Breast epithelium (tissue), 4 donors: ENCODE measurements around the gene ACSS1. TPM values are rescaled to one million over a fixed set of nuclear protein-coding genes. Genes with fewer than 3 reads are reported as not detected.

Experiments used
- DNase-seq, 2 donors: peaks; one replicate each; pipeline ENCODE4 v3.0.0-alpha.2; 2019; ENCODE audit warnings: low spot score in 2 of 2
- H3K27ac ChIP-seq, 2 donors: fragments of 200-600 bp; sonication (generic) in 1 of 2; one replicate each; pipeline ENCODE4 v1.5.1; 2016 to 2019; ENCODE audit warnings: mild to moderate bottlenecking in 1 of 2
- H3K27me3 ChIP-seq, 2 donors: fragments of 200-600 bp; sonication (generic) in 1 of 2; one replicate each; pipeline versions ENCODE4 v1.5.1 to v1.6.0; 2017 to 2019; ENCODE audit warnings: control low read depth in 1 of 2, mild to moderate bottlenecking in 1 of 2
- H3K36me3 ChIP-seq: fragments of 200-600 bp; one replicate; pipeline ENCODE4 v1.5.1; 2019
- H3K4me1 ChIP-seq, 2 donors: fragments of 200-600 bp; sonication (generic); one replicate each; pipeline ENCODE4 v1.5.1; 2016 to 2019; ENCODE audit warnings: control low read depth in 1 of 2
- H3K4me3 ChIP-seq, 3 donors: fragments of 200-600 bp; sonication (generic); 1 replicate in 2 of 3; 2 replicates in 1 of 3; pipeline ENCODE4 v1.5.1; 2016 to 2019; ENCODE audit warnings: mild to moderate bottlenecking in 3 of 3, moderate library complexity in 2 of 3
- H3K9me3 ChIP-seq, 2 donors: fragments of 200-600 bp; sonication (generic) in 1 of 2; one replicate each; pipeline ENCODE4 v1.5.1; 2016 to 2019; ENCODE audit warnings: control low read depth in 1 of 2
- CTCF ChIP-seq, 3 donors: fragments of 450-650 bp; IDR thresholded peaks; one replicate each; pipeline ENCODE4 v1.5.1; 2016 to 2017; ENCODE audit warnings: antibody characterized with exemption in 3 of 3, mild to moderate bottlenecking in 3 of 3, moderate library complexity in 3 of 3
- POLR2A ChIP-seq: fragments of 450-650 bp; IDR thresholded peaks from one replicate; pipeline ENCODE4 v1.6.1; 2016; ENCODE audit warnings: antibody characterized with exemption, mild to moderate bottlenecking, moderate library complexity
- POLR2AphosphoS5 ChIP-seq, 3 donors: sonication (generic); formaldehyde crosslinking; IDR thresholded peaks; one replicate each; pipeline ENCODE4 v1.6.1; 2017; ENCODE audit warnings: antibody characterized with exemption in 3 of 3
- intact Hi-C: fragments of 100-400 bp; cut with DNase I; formaldehyde crosslinking; loops from one replicate; pipeline ENCODE4 v1.15.1; 2023; ENCODE audit warnings: low total_unique reads
- total RNA-seq, 3 donors: library from RNA; depleted of rRNA; stranded (reverse); fragments of >200 nt; gene quantifications; one replicate each; pipeline ENCODE4 v1.1.0, GENCODE V29; 2016

The ACSS1 gene
- total RNA-seq, 3 donors from 2014 or later, result 17.6 to 38.2 (median 37.4) TPM

- no peak for DNase-seq
- H3K4me1 ChIP-seq, result no peaks in the 10 kb centered on the region
Observed at GRCh38 chr20:24966317-24967012, 91.5 kb downstream of the ACSS1 start.

GRCh38 chr20:24965065-24965919, 92.6 kb downstream of the ACSS1 start:
- no peak for TF ChIP-seq POLR2A
- TF ChIP-seq POLR2AphosphoS5 (IDR thresholded peaks at IDR 0.05), result no peak
- intact Hi-C loops, result no loop called here
- no peak for DNase-seq
- Histone ChIP-seq H3K27me3 (no peaks in the 10 kb centered on the region), H3K4me3 (no peak overlapping the region), H3K9me3 (no peaks in the 10 kb centered on the region), H3K36me3 (no peaks in the 10 kb centered on the region), H3K4me1 (no peaks in the 10 kb centered on the region), H3K27ac (no peak overlapping the region)

More at GRCh38 chr20:24966317-24967012, 91.5 kb downstream of the ACSS1 start:
- Histone ChIP-seq H3K36me3 (no peaks in the 10 kb centered on the region), H3K27me3 (no peaks in the 10 kb centered on the region), H3K27ac (no peak overlapping the region), H3K9me3 (no peaks in the 10 kb centered on the region), H3K4me3 (no peak overlapping the region)
- intact Hi-C loops, result no loop called here
- TF ChIP-seq POLR2AphosphoS5 (IDR thresholded peaks at IDR 0.05) (no peak), POLR2A (no peak), CTCF (IDR thresholded peaks at IDR 0.05) (no peak)

- no peaks in the 10 kb centered on the region for H3K36me3 ChIP-seq
- intact Hi-C loops, result no loop called here
- no peaks in the 10 kb centered on the region for H3K4me1 ChIP-seq
- H3K9me3 ChIP-seq, result no peaks in the 10 kb centered on the region
- H3K27me3 ChIP-seq, result no peaks in the 10 kb centered on the region
- no peak for TF ChIP-seq CTCF (IDR thresholded peaks at IDR 0.05)
- TF ChIP-seq POLR2AphosphoS5 (IDR thresholded peaks at IDR 0.05), result no peak
- TF ChIP-seq POLR2A, result no peak
- no peak overlapping the region for H3K27ac ChIP-seq
- H3K4me3 ChIP-seq, result no peak overlapping the region
- DNase-seq, result no peak
Observed at GRCh38 chr20:24964506-24964840, 93.5 kb downstream of the ACSS1 start.

GRCh38 chr20:24963672-24964505, 94.0 kb downstream of the ACSS1 start:
- Histone ChIP-seq H3K4me3 (no peak overlapping the region), H3K27ac (no peak overlapping the region), H3K9me3 (no peaks in the 10 kb centered on the region), H3K36me3 (no peaks in the 10 kb centered on the region), H3K4me1 (no peaks in the 10 kb centered on the region), H3K27me3 (no peaks in the 10 kb centered on the region)
- TF ChIP-seq POLR2AphosphoS5 (IDR thresholded peaks at IDR 0.05), result no peak
- TF ChIP-seq POLR2A, result no peak
- TF ChIP-seq CTCF (IDR thresholded peaks at IDR 0.05), result no peak
- no peak for DNase-seq
- intact Hi-C loops, result no loop called here

GRCh38 chr20:24962510-24962909, 95.4 kb downstream of the ACSS1 start:
- no peak for DNase-seq
- intact Hi-C loops, result no loop called here
- no peaks in the 10 kb centered on the region for H3K4me1 ChIP-seq
- no peak for TF ChIP-seq POLR2AphosphoS5 (IDR thresholded peaks at IDR 0.05)
- TF ChIP-seq POLR2A, result no peak
- TF ChIP-seq CTCF (IDR thresholded peaks at IDR 0.05), result no peak
- H3K36me3 ChIP-seq, result no peaks in the 10 kb centered on the region
- H3K9me3 ChIP-seq, result no peaks in the 10 kb centered on the region
- no peak overlapping the region for H3K4me3 ChIP-seq
- H3K27me3 ChIP-seq, result no peaks in the 10 kb centered on the region
- H3K27ac ChIP-seq, result no peak overlapping the region
